IPS-20b (cell line): ENCODE results near the gene PLEKHO1.
A peak's percentile ranks its signal among the peaks of the same experiment; 100 is the strongest.

Experiments used
- H3K27ac ChIP-seq: one replicate; pipeline ENCODE4 v1.5.1; 2013; ENCODE audit warnings: low read length
- H3K27me3 ChIP-seq: 2 replicates; pipeline ENCODE4 v1.6.1; 2013; ENCODE audit warnings: mild to moderate bottlenecking, low read length, inconsistent platforms; ENCODE audit not compliant: insufficient read depth
- H3K36me3 ChIP-seq: 2 replicates; pipeline ENCODE4 v1.6.1; 2013; ENCODE audit warnings: low read depth, mild to moderate bottlenecking, inconsistent platforms, low read length, moderate library complexity; ENCODE audit not compliant: insufficient read depth
- H3K4me1 ChIP-seq: 2 replicates; pipeline ENCODE4 v1.6.1; 2013; ENCODE audit warnings: mild to moderate bottlenecking, control low read depth, inconsistent platforms, low read length, moderate library complexity; ENCODE audit not compliant: insufficient read depth
- H3K4me3 ChIP-seq: 2 replicates; pipeline ENCODE4 v1.5.1; 2013; ENCODE audit warnings: mild to moderate bottlenecking, low read length, inconsistent platforms
- H3K9ac ChIP-seq: 2 replicates; pipeline ENCODE4 v1.6.1; 2013; ENCODE audit warnings: low read depth, mild to moderate bottlenecking, inconsistent platforms, low read length, moderate library complexity
- H3K9me3 ChIP-seq: 2 replicates; pipeline ENCODE4 v1.6.1; 2013; ENCODE audit warnings: mild to moderate bottlenecking, low read depth, low read length, inconsistent platforms; ENCODE audit not compliant: insufficient read depth

Gene PLEKHO1

GRCh38 chr1:150162862-150163706 lies 13.4 kb downstream of the PLEKHO1 start:
- Histone ChIP-seq H3K4me3 (peak overlapping the region; percentile 71), H3K9ac (peak overlapping the region; percentile 98), H3K27ac (peak overlapping the region; percentile 99), H3K4me1 (peaks cover 23% of the 10 kb centered on the region), H3K27me3 (no peaks in the 10 kb centered on the region), H3K36me3 (peaks cover 23% of the 10 kb centered on the region), H3K9me3 (no peaks in the 10 kb centered on the region)

- Histone ChIP-seq H3K36me3 (peaks cover 12% of the 10 kb centered on the region), H3K27me3 (no peaks in the 10 kb centered on the region), H3K4me3 (no peak overlapping the region), H3K27ac (peak overlapping the region; percentile 99), H3K4me1 (peaks cover 23% of the 10 kb centered on the region), H3K9ac (peak overlapping the region; percentile 98; the same call in 1 of the 2 replicates), H3K9me3 (no peaks in the 10 kb centered on the region)
Observed at GRCh38 chr1:150164224-150164623, 14.5 kb downstream of the PLEKHO1 start.

- H3K9ac ChIP-seq: no peak overlapping the region; the same call in 1 of the 2 replicates
- no peak overlapping the region for H3K27ac ChIP-seq
- H3K4me1 ChIP-seq: peaks cover 23% of the 10 kb centered on the region
- no peaks in the 10 kb centered on the region for H3K27me3 ChIP-seq
- H3K4me3 ChIP-seq: no peak overlapping the region
- H3K9me3 ChIP-seq: no peaks in the 10 kb centered on the region
- peaks cover 6% of the 10 kb centered on the region for H3K36me3 ChIP-seq
Observed at GRCh38 chr1:150164779-150165178, 15.1 kb downstream of the PLEKHO1 start.

GRCh38 chr1:150165622-150166612 lies 16.2 kb downstream of the PLEKHO1 start:
- H3K36me3 ChIP-seq: no peaks in the 10 kb centered on the region; the same call in 1 of the 2 replicates
- H3K27me3 ChIP-seq: no peaks in the 10 kb centered on the region
- peak overlapping the region; percentile 6; the same call in 1 of the 2 replicates for H3K9ac ChIP-seq
- peaks cover 23% of the 10 kb centered on the region; the same call in 1 of the 2 replicates for H3K4me1 ChIP-seq
- H3K9me3 ChIP-seq: no peaks in the 10 kb centered on the region
- H3K4me3 ChIP-seq: no peak overlapping the region
- no peak overlapping the region for H3K27ac ChIP-seq

- H3K4me1 ChIP-seq: no peaks in the 10 kb centered on the region
- H3K4me3 ChIP-seq: no peak overlapping the region
- H3K27me3 ChIP-seq: no peaks in the 10 kb centered on the region
- H3K9me3 ChIP-seq: no peaks in the 10 kb centered on the region
- H3K27ac ChIP-seq: no peak overlapping the region
- no peaks in the 10 kb centered on the region for H3K36me3 ChIP-seq
- H3K9ac ChIP-seq: no peak overlapping the region
Observed at GRCh38 chr1:150168960-150169601, 19.4 kb downstream of the PLEKHO1 start.

- H3K4me1 ChIP-seq: no peaks in the 10 kb centered on the region
- no peak overlapping the region for H3K27ac ChIP-seq
- H3K4me3 ChIP-seq: no peak overlapping the region
- H3K9ac ChIP-seq: no peak overlapping the region
- H3K9me3 ChIP-seq: no peaks in the 10 kb centered on the region
- H3K36me3 ChIP-seq: no peaks in the 10 kb centered on the region
- no peaks in the 10 kb centered on the region for H3K27me3 ChIP-seq
Observed at GRCh38 chr1:150171801-150172200, 22.1 kb downstream of the PLEKHO1 start.

- Histone ChIP-seq H3K9ac (no peak overlapping the region), H3K27me3 (no peaks in the 10 kb centered on the region), H3K27ac (no peak overlapping the region)
Observed at GRCh38 chr1:150173141-150173585, 23.4 kb downstream of the PLEKHO1 start.

GRCh38 chr1:150176593-150176992 lies 26.9 kb downstream of the PLEKHO1 start:
- H3K36me3 ChIP-seq: no peaks in the 10 kb centered on the region
- no peaks in the 10 kb centered on the region for H3K9me3 ChIP-seq
- H3K9ac ChIP-seq: no peak overlapping the region
- H3K4me3 ChIP-seq: no peak overlapping the region
- H3K27me3 ChIP-seq: no peaks in the 10 kb centered on the region
- no peak overlapping the region for H3K27ac ChIP-seq
- no peaks in the 10 kb centered on the region for H3K4me1 ChIP-seq

More at GRCh38 chr1:150173141-150173585, 23.4 kb downstream of the PLEKHO1 start:
- Histone ChIP-seq H3K4me1 (no peaks in the 10 kb centered on the region), H3K9me3 (no peaks in the 10 kb centered on the region), H3K4me3 (no peak overlapping the region), H3K36me3 (no peaks in the 10 kb centered on the region)

GRCh38 chr1:150178548-150178947 lies 28.8 kb downstream of the PLEKHO1 start:
- Histone ChIP-seq H3K27me3 (no peaks in the 10 kb centered on the region), H3K9ac (no peak overlapping the region), H3K36me3 (no peaks in the 10 kb centered on the region), H3K4me1 (no peaks in the 10 kb centered on the region), H3K4me3 (no peak overlapping the region), H3K9me3 (no peaks in the 10 kb centered on the region), H3K27ac (no peak overlapping the region)

GRCh38 chr1:150179867-150180266 lies 30.2 kb downstream of the PLEKHO1 start:
- Histone ChIP-seq H3K9ac (no peak overlapping the region), H3K9me3 (no peaks in the 10 kb centered on the region), H3K36me3 (no peaks in the 10 kb centered on the region), H3K27me3 (no peaks in the 10 kb centered on the region), H3K27ac (no peak overlapping the region), H3K4me3 (no peak overlapping the region), H3K4me1 (no peaks in the 10 kb centered on the region)

- H3K9me3 ChIP-seq: no peaks in the 10 kb centered on the region
- H3K27me3 ChIP-seq: no peaks in the 10 kb centered on the region
- H3K27ac ChIP-seq: no peak overlapping the region
- no peak overlapping the region for H3K4me3 ChIP-seq
- H3K36me3 ChIP-seq: no peaks in the 10 kb centered on the region
- no peak overlapping the region for H3K9ac ChIP-seq
- H3K4me1 ChIP-seq: no peaks in the 10 kb centered on the region
Observed at GRCh38 chr1:150180474-150180873, 30.8 kb downstream of the PLEKHO1 start.
